IMR-90 (cell line): Measurements from ENCODE around the gene PLEK. TPM values are rescaled to one million over a fixed set of nuclear protein-coding genes. Genes with fewer than 3 reads are reported as not detected.
A peak's percentile ranks its signal among the peaks of the same experiment; 100 is the strongest.

ENCODE experiments used
- ATAC-seq: fragments of 200-7000 bp; cut with Tn5 transposase; 2 replicates; pipeline ENCODE4 v1.9.1; 2020; ENCODE audit warnings: low read depth, mild to moderate bottlenecking, moderate library complexity
- BruUV-seq: library from RNA; stranded (reverse); fragments of 400-500 nt; replicated peaks from 2 replicates; lab custom pipeline; 2021; lab: Mats Ljungman, UMichigan
- CTCF ChIA-PET: fragments of 300-600 bp; formaldehyde crosslinking; extraction: SDS; loops from one replicate; lab custom pipeline; 2021; ENCODE audit warnings: antibody characterized with exemption; lab: Yijun Ruan, JAX
- POLR2A ChIA-PET: fragments of 300-600 bp; sonication (Branson Sonifier 250); formaldehyde crosslinking; loops from one replicate; lab custom pipeline; 2022; ENCODE audit warnings: antibody characterized with exemption; ENCODE audit not compliant: unreplicated experiment; lab: Charles Lee
- DNase-seq: peaks from one replicate; pipeline ENCODE4 v3.0.0; 2013
- H2AFZ ChIP-seq: replicated peaks from 2 replicates; pipeline ENCODE3; 2013; ENCODE audit warnings: low read length, mild to moderate bottlenecking; ENCODE audit not compliant: poor library complexity
- H2AK5ac ChIP-seq: 2 replicates; pipeline ENCODE4 v1.6.1; 2013; ENCODE audit warnings: low read depth, low read length, inconsistent platforms
- H2AK9ac ChIP-seq: replicated peaks from 2 replicates; pipeline ENCODE3; 2013; ENCODE audit warnings: mild to moderate bottlenecking, low read depth, low read length, moderate library complexity; ENCODE audit not compliant: poor library complexity
- H2BK120ac ChIP-seq: 2 replicates; pipeline ENCODE4 v1.6.1; 2013; ENCODE audit warnings: low read depth, low read length, inconsistent platforms
- H2BK15ac ChIP-seq: 3 replicates; pipeline ENCODE4 v1.6.1; 2013; ENCODE audit warnings: low read depth, low read length, inconsistent platforms
- H2BK20ac ChIP-seq: 2 replicates; pipeline ENCODE4 v1.6.1; 2013; ENCODE audit warnings: low read depth, mild to moderate bottlenecking, inconsistent platforms, low read length, moderate library complexity
- H2BK5ac ChIP-seq: 2 replicates; pipeline ENCODE4 v1.6.1; 2013; ENCODE audit warnings: mild to moderate bottlenecking, low read depth, low read length, inconsistent platforms; ENCODE audit not compliant: poor library complexity, severe bottlenecking
- H3K14ac ChIP-seq: replicated peaks from 2 replicates; pipeline ENCODE4 v1.6.1; 2013; ENCODE audit warnings: low read depth, low read length, inconsistent platforms
- H3K18ac ChIP-seq: 2 replicates; pipeline ENCODE4 v1.6.1; 2013; ENCODE audit warnings: low read depth, low read length, control low read depth
- H3K23ac ChIP-seq: 2 replicates; pipeline ENCODE4 v1.6.1; 2013; ENCODE audit warnings: low read depth, low read length, inconsistent platforms
- H3K27ac ChIP-seq: 2 replicates; pipeline ENCODE4 v1.5.1; 2013; ENCODE audit warnings: mild to moderate bottlenecking, control low read depth, low read length; ENCODE audit not compliant: insufficient read depth
- H3K27me3 ChIP-seq: 2 replicates; pipeline ENCODE4 v1.6.1; 2013; ENCODE audit warnings: low read length; ENCODE audit not compliant: control insufficient read depth, insufficient read depth
- H3K36me3 ChIP-seq: 2 replicates; pipeline ENCODE4 v1.6.1; 2013; ENCODE audit warnings: low read length, mixed read lengths; ENCODE audit not compliant: control insufficient read depth, insufficient read depth
- H3K4ac ChIP-seq: 2 replicates; pipeline ENCODE4 v1.6.1; 2013; ENCODE audit warnings: low read depth, low read length, inconsistent platforms
- H3K4me1 ChIP-seq: 2 replicates; pipeline ENCODE4 v1.6.1; 2013; ENCODE audit warnings: low read length, mixed read lengths; ENCODE audit not compliant: control insufficient read depth, insufficient read depth
- H3K4me2 ChIP-seq: 2 replicates; pipeline ENCODE4 v1.6.1; 2013; ENCODE audit warnings: low read depth, mild to moderate bottlenecking, control low read depth, low read length, moderate library complexity
- H3K4me3 ChIP-seq: 2 replicates; pipeline ENCODE4 v1.5.1; 2013; ENCODE audit warnings: low read depth, mild to moderate bottlenecking, control low read depth, low read length, moderate library complexity; ENCODE audit not compliant: insufficient read depth
- H3K56ac ChIP-seq: 2 replicates; pipeline ENCODE4 v1.6.1; 2013; ENCODE audit warnings: low read length, inconsistent platforms; ENCODE audit not compliant: insufficient read depth; ENCODE audit errors: extremely low read depth
- H3K79me1 ChIP-seq, 2 experiments: 2 replicates each; pipeline ENCODE4 v1.6.1; 2013; ENCODE audit warnings: low read length in 2 of 2, inconsistent platforms in 1 of 2, low read depth in 1 of 2
- H3K9ac ChIP-seq: 2 replicates; pipeline ENCODE4 v1.6.1; 2013; ENCODE audit warnings: low read depth, low read length, control low read depth
- H3K9me1 ChIP-seq: 2 replicates; pipeline ENCODE4 v1.6.1; 2013; ENCODE audit warnings: low read length, inconsistent platforms; ENCODE audit not compliant: insufficient read depth
- H3K9me3 ChIP-seq: 2 replicates; pipeline ENCODE4 v1.6.1; 2013; ENCODE audit warnings: low read length; ENCODE audit not compliant: control insufficient read depth, insufficient read depth
- H4K20me1 ChIP-seq: 2 replicates; pipeline ENCODE4 v1.6.1; 2013; ENCODE audit warnings: low read length, inconsistent platforms; ENCODE audit not compliant: insufficient read depth
- H4K5ac ChIP-seq: 2 replicates; pipeline ENCODE4 v1.6.1; 2013; ENCODE audit warnings: mild to moderate bottlenecking, low read depth, low read length, control low read depth
- H4K8ac ChIP-seq, 2 experiments: 2 replicates each; pipeline ENCODE4 v1.6.1; 2013; ENCODE audit warnings: low read depth in 2 of 2, low read length in 2 of 2, control low read depth in 1 of 2, inconsistent platforms in 1 of 2
- H4K91ac ChIP-seq: 2 replicates; pipeline ENCODE4 v1.6.1; 2013; ENCODE audit warnings: low read depth, low read length, inconsistent platforms; ENCODE audit not compliant: insufficient read depth
- CEBPB ChIP-seq: IDR thresholded peaks from 2 replicates; pipeline ENCODE4 v1.6.1; 2012; ENCODE audit warnings: low read depth, low read length, improper control_type of control experiment
- MAFK ChIP-seq: IDR thresholded peaks from 2 replicates; pipeline ENCODE4 v1.6.1; 2012; ENCODE audit warnings: low read depth, low read length, improper control_type of control experiment
- NFE2L2 ChIP-seq: fragments of 150-350 bp; IDR thresholded peaks from 2 replicates; pipeline ENCODE4 v1.6.1; 2016; ENCODE audit warnings: low read depth, mild to moderate bottlenecking, low read length
- POLR2A ChIP-seq: IDR thresholded peaks from 2 replicates; pipeline ENCODE4 v1.6.1; 2012; ENCODE audit warnings: mild to moderate bottlenecking, low read depth, low read length
- WGBS, 2 experiments: methylation state at CpG; one replicate each; pipeline versions ENCODE4 v1.1.5 to v1.1.7; 2013; ENCODE audit warnings: missing lambda C conversion rate in 2 of 2; ENCODE audit not compliant: insufficient read length in 1 of 2; ENCODE audit errors: extremely low coverage in 2 of 2; 5-methylcytosine and 5-hydroxymethylcytosine counted together
- dilution Hi-C: fragments of 300-500 bp; cut with HindIII; formaldehyde crosslinking; loops from one replicate; pipeline ENCODE4 v1.14.3; 2018; ENCODE audit warnings: low sequenced_read_pairs; ENCODE audit not compliant: unreplicated experiment
- in situ Hi-C: fragments of 300-500 bp; cut with MboI; formaldehyde crosslinking; loops from 3 replicates; pipeline ENCODE4 v1.14.3; 2019; ENCODE audit warnings: low sequenced_read_pairs, inconsistent platforms, mixed read lengths
- intact Hi-C: fragments of 100-400 bp; cut with micrococcal nuclease; formaldehyde crosslinking; loops from 2 replicates; pipeline ENCODE4 v1.10.0; 2022
- polyA plus RNA-seq, 3 experiments: library from polyadenylated mRNA; depleted of rRNA; stranded (reverse); fragments of >200 nt; gene quantifications; 2 replicates each; pipeline ENCODE4 v1.2.3, GENCODE V29; 2012; ENCODE audit warnings: low replicate concordance in 1 of 3
- total RNA-seq: library from RNA; depleted of rRNA; stranded (reverse); fragments of >200 nt; gene quantifications from 2 replicates; pipeline ENCODE4 v1.2.3, GENCODE V29; 2012

The PLEK gene
- total and polyA plus RNA-seq, 2 of the 4 experiments (the other 2 are of a cell fraction), result under 0.01 TPM; not detected in 1

- in situ Hi-C loops, result no loop called here
- no peaks in the 10 kb centered on the region for H3K79me1 ChIP-seq
- POLR2A ChIA-PET, result interaction anchor here (0.5 kb wide), 1 partner anchor 47 kb away, joined by 3 read pairs; no protein-coding TSS in a partner anchor
- no peak overlapping the region for H2AK5ac ChIP-seq
- no peak overlapping the region for H3K27ac ChIP-seq
- H4K8ac ChIP-seq, result no peak overlapping the region
- TF ChIP-seq CEBPB, result peak; percentile 40
- peak; percentile 72 for TF ChIP-seq MAFK
- no peak for TF ChIP-seq POLR2A
- no peak for TF ChIP-seq NFE2L2
- 40% methylated on average over 2 of the region's 2 CpGs; no CpG with 5 or more reads in 1 of the 2 experiments for WGBS, 2 experiments
- no peak overlapping the region for H3K18ac ChIP-seq
- no peak overlapping the region for H2BK20ac ChIP-seq
- no peak overlapping the region for H2BK120ac ChIP-seq
- no peak overlapping the region for H2AFZ ChIP-seq
- no TSS peak for BruUV-seq
- no peak for DNase-seq
- no peaks in the 10 kb centered on the region for H3K36me3 ChIP-seq
- H3K27me3 ChIP-seq, result no peaks in the 10 kb centered on the region; the same call in 1 of the 2 replicates
- H3K9me3 ChIP-seq, result no peaks in the 10 kb centered on the region
- no peak overlapping the region for H3K14ac ChIP-seq
- no peak overlapping the region for H2BK15ac ChIP-seq
- intact Hi-C loops, result no loop called here
- H2BK5ac ChIP-seq, result no peak overlapping the region
- no peak overlapping the region for H3K23ac ChIP-seq
- dilution Hi-C loops, result no loop called here
- no peak overlapping the region for H3K56ac ChIP-seq
- H4K5ac ChIP-seq, result no peak overlapping the region
- no peak overlapping the region for H3K9ac ChIP-seq
- CTCF ChIA-PET, result interaction anchor here (0.6 kb wide), 1 partner anchor 233 kb away, joined by 6 read pairs; no protein-coding TSS in a partner anchor
- H3K4me1 ChIP-seq, result peaks cover 2% of the 10 kb centered on the region
- H3K9me1 ChIP-seq, result no peaks in the 10 kb centered on the region
- H3K4ac ChIP-seq, result no peak overlapping the region
- H2AK9ac ChIP-seq, result no peak overlapping the region
- no peak overlapping the region for H4K91ac ChIP-seq
- H3K4me2 ChIP-seq, result 0 out of 2 replicates have a peak overlapping the region, but pooled peaks have one; percentile 13
- no peaks in the 10 kb centered on the region for H4K20me1 ChIP-seq
- ATAC-seq, result no peak
- no peak overlapping the region for H3K4me3 ChIP-seq
These were observed 12.3 kb upstream of the PLEK start for GRCh38 chr2:68352651-68353391.
